AG09309 (cell line): Measurements from ENCODE around the gene EPS15.
"Not testable (repeated sequence)": the region's sequence is repeated elsewhere in the genome, so short reads cannot be mapped to it uniquely, and the experiment has no call there.

Experiments
- DNase-seq: peaks from one replicate; pipeline ENCODE4 v3.0.0-alpha.2; 2010; ENCODE audit warnings: low read depth
- H3K4me3 ChIP-seq: 2 replicates; pipeline ENCODE4 v1.5.1; 2011; ENCODE audit warnings: mild to moderate bottlenecking, low read depth, low read length, moderate library complexity; ENCODE audit not compliant: control insufficient read depth
- TF ChIP-seq, protein P1 (sequence below): IDR thresholded peaks from 2 replicates; pipeline ENCODE4 v1.5.1; 2011; ENCODE audit warnings: mild to moderate bottlenecking, low read depth, low read length, inconsistent platforms; ENCODE audit not compliant: insufficient read depth, control insufficient read depth; ENCODE audit errors: missing control alignments

EPS15 gene

DNA sequence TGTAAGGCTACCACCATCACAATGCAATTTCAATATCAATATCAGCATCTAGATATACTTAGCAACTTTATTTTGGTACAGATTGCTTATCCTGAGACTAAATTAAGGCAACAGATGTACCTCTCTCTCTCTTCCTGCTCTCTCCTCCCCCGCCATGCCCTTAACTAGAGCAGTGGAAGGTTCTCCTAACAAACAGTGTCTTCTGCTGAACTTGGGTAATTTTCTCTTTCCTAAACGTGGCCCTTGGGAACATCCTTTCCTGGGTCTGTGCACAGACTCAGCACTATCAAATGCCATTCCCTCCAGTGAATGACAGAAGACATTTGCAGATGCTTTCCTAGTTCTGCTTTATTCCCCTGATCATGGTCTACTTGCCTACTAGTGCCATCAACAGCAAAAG is 103.1 kb downstream of the EPS15 start:
- TF ChIP-seq, protein P1, sequence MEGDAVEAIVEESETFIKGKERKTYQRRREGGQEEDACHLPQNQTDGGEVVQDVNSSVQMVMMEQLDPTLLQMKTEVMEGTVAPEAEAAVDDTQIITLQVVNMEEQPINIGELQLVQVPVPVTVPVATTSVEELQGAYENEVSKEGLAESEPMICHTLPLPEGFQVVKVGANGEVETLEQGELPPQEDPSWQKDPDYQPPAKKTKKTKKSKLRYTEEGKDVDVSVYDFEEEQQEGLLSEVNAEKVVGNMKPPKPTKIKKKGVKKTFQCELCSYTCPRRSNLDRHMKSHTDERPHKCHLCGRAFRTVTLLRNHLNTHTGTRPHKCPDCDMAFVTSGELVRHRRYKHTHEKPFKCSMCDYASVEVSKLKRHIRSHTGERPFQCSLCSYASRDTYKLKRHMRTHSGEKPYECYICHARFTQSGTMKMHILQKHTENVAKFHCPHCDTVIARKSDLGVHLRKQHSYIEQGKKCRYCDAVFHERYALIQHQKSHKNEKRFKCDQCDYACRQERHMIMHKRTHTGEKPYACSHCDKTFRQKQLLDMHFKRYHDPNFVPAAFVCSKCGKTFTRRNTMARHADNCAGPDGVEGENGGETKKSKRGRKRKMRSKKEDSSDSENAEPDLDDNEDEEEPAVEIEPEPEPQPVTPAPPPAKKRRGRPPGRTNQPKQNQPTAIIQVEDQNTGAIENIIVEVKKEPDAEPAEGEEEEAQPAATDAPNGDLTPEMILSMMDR = no peak
- no peak for DNase-seq
- H3K4me3 ChIP-seq = no peak overlapping the region

DNA sequence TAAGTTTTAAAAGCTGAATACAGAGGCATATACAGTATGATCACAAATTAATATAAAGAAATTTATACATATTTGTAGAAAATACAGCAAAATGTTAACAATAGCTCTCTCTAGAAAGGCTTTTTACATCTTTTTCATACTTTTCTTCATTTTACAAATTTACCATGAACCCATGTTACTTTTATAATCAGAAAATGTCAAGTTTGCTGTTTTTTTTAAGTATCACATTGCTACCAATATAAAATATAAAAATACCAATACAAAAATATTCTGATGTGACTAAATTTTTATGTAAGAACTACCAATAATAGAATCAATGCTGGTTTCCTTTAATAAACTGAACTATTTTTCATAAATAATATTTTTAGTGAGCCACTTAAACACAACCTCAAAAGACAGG is 104.3 kb downstream of the EPS15 start:
- H3K4me3 ChIP-seq = no peak overlapping the region
- TF ChIP-seq, protein P1 = no peak
- DNase-seq = no peak

DNA sequence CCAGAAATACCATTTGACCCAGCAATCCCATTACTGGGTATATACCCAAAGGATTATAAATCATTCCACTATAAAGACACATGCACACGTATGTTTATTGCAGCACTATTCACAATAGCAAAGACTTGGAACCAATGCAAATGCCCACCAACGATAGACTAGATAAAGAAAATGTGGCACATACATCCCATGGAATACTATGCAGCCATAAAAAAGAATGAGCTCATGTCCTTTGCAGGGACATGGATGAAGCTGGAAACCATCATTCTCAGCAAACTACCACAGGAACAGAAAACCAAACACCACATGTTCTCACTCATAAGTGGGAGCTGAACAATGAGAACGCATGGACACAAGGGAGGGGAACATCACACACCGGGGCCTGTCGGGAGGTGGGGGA is 107.2 kb downstream of the EPS15 start:
- DNase-seq, H3K4me3 ChIP-seq: not testable (repeated sequence)

DNA sequence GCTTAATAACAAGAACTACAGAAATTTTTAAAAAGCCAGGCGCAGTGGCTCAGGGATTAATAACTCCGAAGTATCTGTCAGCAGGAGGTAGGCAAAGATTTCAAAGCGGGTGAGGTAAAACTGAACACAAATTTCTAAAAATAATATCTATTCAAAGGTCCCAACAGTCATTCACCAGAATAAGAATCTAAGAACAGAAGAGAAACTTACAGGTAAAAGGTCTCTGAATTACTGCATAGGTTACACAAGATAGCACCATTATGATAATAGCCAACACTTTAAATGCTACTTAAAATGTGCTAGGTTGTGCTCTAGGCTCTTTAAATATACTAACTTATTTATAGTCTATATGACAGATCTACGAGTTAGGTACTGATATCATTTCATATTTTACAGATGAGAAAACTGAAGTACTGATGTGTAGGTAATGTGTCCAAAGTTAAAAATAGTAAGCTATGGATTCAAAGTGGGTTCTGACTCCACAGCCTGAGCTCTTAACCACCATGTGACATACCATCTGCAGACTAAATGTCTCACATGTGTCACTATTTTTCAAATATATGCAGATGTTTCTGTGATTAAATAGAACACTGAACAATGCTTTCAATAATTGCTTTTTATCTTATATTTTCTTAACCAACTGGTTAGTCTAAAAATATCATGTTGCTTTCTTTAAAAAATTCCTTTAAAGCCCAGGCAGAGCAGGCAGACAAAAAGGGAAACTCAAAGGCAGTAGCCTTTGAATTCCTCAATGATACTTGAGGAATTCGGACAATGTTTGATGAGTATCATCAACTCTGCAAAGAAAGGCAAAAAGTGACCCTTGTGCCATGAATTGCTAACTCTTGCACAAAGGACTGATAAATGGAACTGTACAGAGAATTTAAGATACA is 108.3 kb downstream of the EPS15 start:
- TF ChIP-seq, protein P1 = no peak
- DNase-seq = no peak

DNA sequence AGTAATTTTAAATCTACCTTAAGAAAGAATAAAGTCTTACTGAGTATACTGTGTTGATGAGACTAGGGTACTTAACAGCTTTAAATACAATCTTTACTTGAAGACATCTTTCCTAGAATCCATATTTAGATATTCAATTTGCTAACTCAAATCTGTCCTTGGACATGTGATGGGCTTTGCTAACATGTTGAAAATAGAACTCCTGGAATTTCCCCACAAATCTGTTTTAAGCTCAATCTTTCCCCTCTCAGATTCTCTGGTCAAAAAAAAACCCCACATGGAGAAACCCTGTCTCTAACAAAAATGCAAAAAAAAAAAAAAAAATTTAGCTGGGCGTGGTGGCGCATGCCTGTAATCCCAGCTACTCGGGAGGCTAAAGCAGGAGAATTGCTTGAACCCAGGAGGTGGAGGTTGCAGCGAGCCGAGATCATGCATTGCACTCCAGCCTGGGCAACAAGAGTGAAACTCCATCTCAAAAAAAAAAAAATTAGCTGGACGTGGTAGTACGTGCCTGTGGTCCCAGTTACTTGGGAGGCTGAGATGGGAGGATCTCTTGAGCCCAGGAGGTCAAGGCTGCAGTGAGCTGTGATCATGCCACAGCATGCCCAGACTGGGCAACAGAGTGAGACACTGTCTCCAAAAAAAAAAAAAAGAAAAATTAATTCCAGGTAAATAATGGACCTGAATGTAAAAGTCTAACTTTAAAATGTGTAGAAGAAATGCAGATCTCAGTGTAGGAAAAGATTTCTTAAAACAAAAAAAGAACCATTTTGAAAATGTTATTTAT is 109.1 kb downstream of the EPS15 start:
- not testable (repeated sequence) for DNase-seq, H3K4me3 ChIP-seq

More for the DNA sequence above, 108.3 kb downstream of the EPS15 start:
- H3K4me3 ChIP-seq = no peak overlapping the region

DNA sequence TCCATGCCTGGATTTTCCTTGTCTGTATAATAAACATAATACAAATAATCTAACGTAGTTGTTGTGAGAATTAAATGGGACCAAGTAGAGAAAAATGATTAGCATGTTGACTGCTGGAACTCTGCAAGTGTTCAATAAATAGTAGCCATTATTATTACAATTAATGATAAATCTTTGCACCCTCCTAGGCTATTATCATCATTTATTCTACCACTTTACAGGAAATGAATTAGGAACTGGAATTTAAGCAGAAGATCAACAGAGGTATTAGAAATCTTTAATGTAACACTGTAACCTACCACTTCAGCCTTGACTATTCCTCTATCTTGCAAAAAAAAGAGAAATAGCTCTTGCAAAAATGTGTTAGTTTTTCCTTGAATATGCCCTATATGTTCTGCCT is 126.8 kb downstream of the EPS15 start:
- no peak overlapping the region for H3K4me3 ChIP-seq
- TF ChIP-seq, protein P1 = no peak
- DNase-seq = no peak

DNA sequence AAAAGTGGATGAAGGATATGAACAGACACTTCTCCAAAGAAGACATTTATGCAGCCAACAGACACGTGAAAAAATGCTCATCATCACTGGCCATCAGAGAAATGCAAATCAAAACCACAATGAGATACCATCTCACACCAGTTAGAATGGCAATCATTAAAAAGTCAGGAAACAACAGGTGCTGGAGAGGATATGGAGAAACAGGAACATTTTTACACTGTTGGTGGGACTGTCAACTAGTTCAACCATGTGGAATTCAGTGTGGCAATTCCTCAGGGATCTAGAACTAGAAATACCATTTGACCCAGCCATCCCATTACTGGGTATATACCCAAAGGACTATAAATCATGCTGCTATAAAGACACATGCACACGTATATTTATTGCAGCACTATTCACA is 128.4 kb downstream of the EPS15 start:
- DNase-seq = not testable (repeated sequence)

DNA sequence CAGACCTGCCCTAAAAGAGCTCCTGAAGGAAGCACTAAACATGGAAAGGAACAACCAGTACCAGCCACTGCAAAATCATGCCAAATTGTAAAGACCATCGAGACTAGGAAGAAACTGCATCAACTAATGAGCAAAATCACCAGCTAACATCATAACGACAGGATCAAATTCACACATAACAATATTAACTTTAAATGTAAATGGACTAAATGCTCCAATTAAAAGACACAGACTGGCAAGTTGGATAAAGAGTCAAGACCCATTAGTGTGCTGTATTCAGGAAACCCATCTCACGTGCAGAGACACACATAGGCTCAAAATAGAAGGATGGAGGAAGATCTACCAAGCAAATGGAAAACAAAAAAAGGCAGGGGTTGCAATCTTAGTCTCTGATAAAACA is 131.8 kb downstream of the EPS15 start:
- not testable (repeated sequence) for H3K4me3 ChIP-seq, DNase-seq

More for the DNA sequence above, 128.4 kb downstream of the EPS15 start:
- H3K4me3 ChIP-seq = not testable (repeated sequence)

DNA sequence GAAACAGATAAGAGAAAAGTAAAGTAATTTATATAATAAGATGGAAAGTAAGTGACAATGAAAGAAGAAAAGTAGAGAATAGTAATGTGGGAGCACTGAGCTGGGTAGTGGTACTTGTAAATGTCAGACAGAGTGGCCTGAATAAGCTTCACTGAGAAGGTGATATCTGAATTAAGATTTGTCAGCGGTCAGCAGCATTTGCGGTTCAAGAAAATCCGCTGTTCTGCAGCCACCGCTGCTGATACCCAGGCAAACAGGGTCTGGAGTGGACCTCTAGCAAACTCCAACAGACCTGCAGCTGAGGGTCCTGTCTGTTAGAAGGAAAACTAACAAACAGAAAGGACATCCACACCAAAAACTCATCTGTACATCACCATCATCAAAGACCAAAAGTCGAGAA is 132.8 kb downstream of the EPS15 start:
- H3K4me3 ChIP-seq, DNase-seq: not testable (repeated sequence)
